Gastrocnemius medialis (tissue), 4 donors: ENCODE results near the gene MAD1L1.

Experiments
- CTCF ChIP-seq, 5 experiments: fragments of 450-650 bp in 3 of 5; fragments of 200-600 bp in 2 of 5; sonication (generic) in 2 of 5; IDR thresholded peaks in 4 of 5; conservative IDR thresholded peaks in 1 of 5; 1 replicate in 4 of 5; 2 replicates in 1 of 5; pipeline ENCODE4 v1.5.1; 2016 to 2019; ENCODE audit warnings: antibody characterized with exemption in 5 of 5, mild to moderate bottlenecking in 3 of 5, moderate library complexity in 3 of 5
- POLR2A ChIP-seq, 2 donors: fragments of 450-650 bp; IDR thresholded peaks; one replicate each; pipeline ENCODE4 v1.6.1; 2017; ENCODE audit warnings: antibody characterized with exemption in 2 of 2, mild to moderate bottlenecking in 2 of 2, moderate library complexity in 2 of 2

- TF ChIP-seq CTCF (IDR thresholded peaks at IDR 0.05 in 4 of 5, conservative IDR thresholded peaks at IDR 0.05 in 1 of 5) (no peak), POLR2A (IDR thresholded peaks at IDR 0.05) (no peak)
These were observed 219.8 kb downstream of the MAD1L1 start for GRCh38 chr7:2012981-2013380.
